Fibroblast of lung (primary cell): Measurements from ENCODE around the gene FAM50B.

Experiments used
- EZH2 ChIP-seq: IDR thresholded peaks from 2 replicates; pipeline ENCODE4 v1.5.1; 2012; ENCODE audit warnings: low read length, control low read depth, mild to moderate bottlenecking; ENCODE audit errors: missing control alignments
- TF ChIP-seq, protein P1 (sequence below), 2 donors: IDR thresholded peaks in 1 of 2; conservative IDR thresholded peaks in 1 of 2; 1 replicate in 1 of 2; 2 replicates in 1 of 2; pipeline ENCODE4 v1.5.1; 2011 to 2012; ENCODE audit warnings: low read length in 2 of 2, control low read depth in 1 of 2, inconsistent platforms in 1 of 2, low read depth in 1 of 2, mild to moderate bottlenecking in 1 of 2

- no peak for TF ChIP-seq EZH2
- TF ChIP-seq, protein P1, sequence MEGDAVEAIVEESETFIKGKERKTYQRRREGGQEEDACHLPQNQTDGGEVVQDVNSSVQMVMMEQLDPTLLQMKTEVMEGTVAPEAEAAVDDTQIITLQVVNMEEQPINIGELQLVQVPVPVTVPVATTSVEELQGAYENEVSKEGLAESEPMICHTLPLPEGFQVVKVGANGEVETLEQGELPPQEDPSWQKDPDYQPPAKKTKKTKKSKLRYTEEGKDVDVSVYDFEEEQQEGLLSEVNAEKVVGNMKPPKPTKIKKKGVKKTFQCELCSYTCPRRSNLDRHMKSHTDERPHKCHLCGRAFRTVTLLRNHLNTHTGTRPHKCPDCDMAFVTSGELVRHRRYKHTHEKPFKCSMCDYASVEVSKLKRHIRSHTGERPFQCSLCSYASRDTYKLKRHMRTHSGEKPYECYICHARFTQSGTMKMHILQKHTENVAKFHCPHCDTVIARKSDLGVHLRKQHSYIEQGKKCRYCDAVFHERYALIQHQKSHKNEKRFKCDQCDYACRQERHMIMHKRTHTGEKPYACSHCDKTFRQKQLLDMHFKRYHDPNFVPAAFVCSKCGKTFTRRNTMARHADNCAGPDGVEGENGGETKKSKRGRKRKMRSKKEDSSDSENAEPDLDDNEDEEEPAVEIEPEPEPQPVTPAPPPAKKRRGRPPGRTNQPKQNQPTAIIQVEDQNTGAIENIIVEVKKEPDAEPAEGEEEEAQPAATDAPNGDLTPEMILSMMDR (conservative IDR thresholded peaks at IDR 0.05 in 1 of 2, IDR thresholded peaks at IDR 0.05 in 1 of 2; ENCODE audit: low read depth in 1 of 2, low read length in 2 of 2), result no peak
Observed at GRCh38 chr6:3819161-3820110, 29.7 kb upstream of the FAM50B start.
